ENCODE data around the gene ZNF564. TPM values are rescaled to one million over a fixed set of nuclear protein-coding genes. Genes with fewer than 3 reads are reported as not detected.
"Not testable (repeated sequence)": the region's sequence is repeated elsewhere in the genome, so short reads cannot be mapped to it uniquely, and the experiment has no call there.

Gene ZNF564
- total and polyA plus RNA-seq, 2 experiments from 2014 or later = 7.3 to 12.8 TPM

DNA sequence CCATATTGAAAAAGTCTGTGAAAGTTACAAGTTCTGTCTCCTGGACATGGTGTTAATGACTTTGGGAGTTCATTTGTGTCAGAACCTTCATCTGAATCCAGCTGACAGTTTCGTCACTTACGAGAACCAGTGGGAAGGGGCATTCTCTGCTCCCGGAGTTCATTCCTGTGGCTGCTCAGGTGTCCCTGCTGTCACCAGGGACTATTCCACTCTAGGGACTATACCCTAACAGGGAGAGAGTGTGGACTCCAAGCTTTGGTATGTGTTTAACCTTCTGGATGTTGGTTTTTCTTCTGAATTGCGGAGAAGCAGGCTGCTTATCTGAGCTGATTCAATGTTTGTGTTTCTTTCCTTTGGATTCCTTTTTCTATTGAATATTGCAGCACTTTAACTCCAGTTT, 54.2 kb downstream of the ZNF564 start:
- no peaks in the 10 kb centered on the region for H3K9me3 ChIP-seq (ENCODE audit: low read depth)
- H3K27ac ChIP-seq = no peak overlapping the region
- TF ChIP-seq, protein P1, sequence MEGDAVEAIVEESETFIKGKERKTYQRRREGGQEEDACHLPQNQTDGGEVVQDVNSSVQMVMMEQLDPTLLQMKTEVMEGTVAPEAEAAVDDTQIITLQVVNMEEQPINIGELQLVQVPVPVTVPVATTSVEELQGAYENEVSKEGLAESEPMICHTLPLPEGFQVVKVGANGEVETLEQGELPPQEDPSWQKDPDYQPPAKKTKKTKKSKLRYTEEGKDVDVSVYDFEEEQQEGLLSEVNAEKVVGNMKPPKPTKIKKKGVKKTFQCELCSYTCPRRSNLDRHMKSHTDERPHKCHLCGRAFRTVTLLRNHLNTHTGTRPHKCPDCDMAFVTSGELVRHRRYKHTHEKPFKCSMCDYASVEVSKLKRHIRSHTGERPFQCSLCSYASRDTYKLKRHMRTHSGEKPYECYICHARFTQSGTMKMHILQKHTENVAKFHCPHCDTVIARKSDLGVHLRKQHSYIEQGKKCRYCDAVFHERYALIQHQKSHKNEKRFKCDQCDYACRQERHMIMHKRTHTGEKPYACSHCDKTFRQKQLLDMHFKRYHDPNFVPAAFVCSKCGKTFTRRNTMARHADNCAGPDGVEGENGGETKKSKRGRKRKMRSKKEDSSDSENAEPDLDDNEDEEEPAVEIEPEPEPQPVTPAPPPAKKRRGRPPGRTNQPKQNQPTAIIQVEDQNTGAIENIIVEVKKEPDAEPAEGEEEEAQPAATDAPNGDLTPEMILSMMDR (IDR thresholded peaks at IDR 0.05; ENCODE audit: low read depth, low read length) = no peak
- DNase-seq (ENCODE audit: low read depth in 1 of 2, low spot score in 1 of 2) = no peak
- no peaks in the 10 kb centered on the region for H3K27me3 ChIP-seq
- H3K36me3 ChIP-seq = no peaks in the 10 kb centered on the region
- H3K4me1 ChIP-seq (ENCODE audit: low read depth) = no peaks in the 10 kb centered on the region
- no peak overlapping the region for H3K4me3 ChIP-seq

DNA sequence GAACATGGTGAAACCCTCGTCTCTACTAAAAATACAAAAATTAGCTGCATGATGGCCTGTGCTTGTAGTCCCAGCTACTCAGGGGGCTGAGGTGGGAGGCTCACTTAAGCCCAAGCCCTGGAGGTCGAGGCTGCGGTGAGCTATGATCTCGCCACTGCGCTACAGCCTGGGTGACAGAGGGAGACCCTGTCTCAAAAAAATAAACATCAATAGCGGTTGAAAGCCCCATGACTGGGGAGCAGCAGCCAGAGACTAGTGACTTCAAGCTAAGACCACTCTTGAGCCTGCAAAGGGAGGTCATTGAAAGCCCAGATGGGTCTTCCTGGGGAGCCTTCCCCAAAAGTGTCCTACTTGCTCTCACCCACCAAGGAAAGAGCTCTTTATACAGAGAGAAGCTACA, 54.8 kb downstream of the ZNF564 start:
- H3K4me3 ChIP-seq = no peak overlapping the region
- no peak overlapping the region for H3K27ac ChIP-seq
- no peaks in the 10 kb centered on the region for H3K9me3 ChIP-seq (ENCODE audit: low read depth)
- TF ChIP-seq, protein P1 (IDR thresholded peaks at IDR 0.05; ENCODE audit: low read depth, low read length) = no peak
- DNase-seq (ENCODE audit: low read depth in 1 of 2, low spot score in 1 of 2) = no peak
- no peaks in the 10 kb centered on the region for H3K27me3 ChIP-seq
- H3K36me3 ChIP-seq = no peaks in the 10 kb centered on the region
- no peaks in the 10 kb centered on the region for H3K4me1 ChIP-seq (ENCODE audit: low read depth)

DNA sequence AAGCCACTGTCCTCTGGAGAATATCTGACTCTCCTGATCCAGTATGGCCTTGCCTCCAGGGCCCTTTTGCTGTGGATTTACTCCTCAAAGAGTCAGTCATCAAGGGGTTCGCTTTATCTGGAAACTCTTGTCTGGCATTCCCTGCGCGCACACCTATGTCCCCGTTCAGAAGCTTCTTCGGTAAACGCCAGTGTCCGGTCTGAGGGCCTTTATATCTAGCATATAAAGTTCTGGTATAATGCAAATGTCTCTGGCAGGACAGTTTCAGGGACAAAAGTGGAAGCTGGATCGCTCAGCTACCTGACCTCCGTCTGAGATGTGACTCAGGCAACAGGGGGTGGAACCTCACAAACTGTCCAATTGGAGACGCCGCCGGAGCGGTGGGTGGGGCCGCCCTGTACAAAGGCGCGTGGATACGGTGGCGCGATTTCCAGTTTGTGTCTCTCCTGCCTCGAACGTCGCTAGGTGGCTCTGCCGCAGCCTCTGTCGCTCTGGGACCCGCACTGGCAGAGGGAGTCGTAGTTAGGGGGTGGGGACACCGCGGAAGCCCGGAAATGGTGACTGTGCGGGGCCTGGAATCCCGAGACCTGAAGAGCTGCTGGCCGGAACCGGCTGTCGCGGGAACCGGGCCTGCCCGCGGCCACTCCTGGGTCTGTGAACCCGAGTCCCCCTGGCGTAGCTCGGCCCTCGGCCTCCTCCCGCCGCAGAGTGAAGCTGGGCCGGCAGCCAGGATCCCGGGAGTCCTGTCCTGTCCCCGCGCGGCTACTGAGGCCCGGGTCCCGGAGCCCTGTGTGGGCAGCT, 56.1 kb downstream of the ZNF564 start:
- TF ChIP-seq, protein P1 (IDR thresholded peaks at IDR 0.05; ENCODE audit: low read depth, low read length) = peak; percentile 37
- Histone ChIP-seq H3K4me1 (ENCODE audit: low read depth) (no peaks in the 10 kb centered on the region), H3K4me3 (peak overlapping the region; percentile 47), H3K27ac (peak overlapping the region; percentile 95), H3K36me3 (no peaks in the 10 kb centered on the region), H3K9me3 (ENCODE audit: low read depth) (no peaks in the 10 kb centered on the region), H3K27me3 (no peaks in the 10 kb centered on the region)
- peak; percentile 81 to 98 for DNase-seq (ENCODE audit: low read depth in 1 of 2, low spot score in 1 of 2)

DNA sequence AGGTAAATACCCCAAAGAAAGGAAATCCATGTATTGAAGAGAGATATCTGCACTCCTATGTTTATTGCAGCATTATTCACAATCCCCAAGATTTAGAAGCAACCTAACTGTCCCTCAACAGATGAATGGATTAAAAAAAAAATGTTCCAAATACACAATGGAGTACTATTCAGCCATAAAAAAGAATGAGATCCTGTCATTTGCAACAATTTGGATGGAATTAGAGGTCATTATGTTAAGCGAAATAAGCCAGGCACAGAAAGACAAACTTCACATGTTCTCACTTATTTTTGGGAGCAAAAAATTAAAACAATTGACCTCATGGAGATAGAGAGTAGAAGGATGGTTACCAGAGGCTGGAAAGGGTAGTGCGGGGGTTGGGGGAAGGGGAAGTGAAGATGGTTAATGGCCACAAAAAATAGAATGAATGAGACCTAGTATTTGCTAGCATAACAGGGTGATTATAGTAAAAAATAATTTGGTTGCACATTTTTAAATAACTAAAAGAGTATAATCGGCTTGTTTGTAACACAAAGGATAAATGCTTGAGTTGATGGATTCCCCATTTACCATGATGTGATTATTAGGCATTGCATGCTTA, 56.9 kb downstream of the ZNF564 start:
- H3K4me3 ChIP-seq = peak overlapping the region; percentile 25
- no peak for DNase-seq (ENCODE audit: low read depth in 1 of 2, low spot score in 1 of 2)
- TF ChIP-seq, protein P1 (IDR thresholded peaks at IDR 0.05; ENCODE audit: low read depth, low read length) = no peak
- H3K36me3 ChIP-seq = no peaks in the 10 kb centered on the region
- H3K9me3 ChIP-seq (ENCODE audit: low read depth) = no peaks in the 10 kb centered on the region
- no peaks in the 10 kb centered on the region for H3K4me1 ChIP-seq (ENCODE audit: low read depth)
- no peaks in the 10 kb centered on the region for H3K27me3 ChIP-seq
- peak overlapping the region; percentile 95 for H3K27ac ChIP-seq

DNA sequence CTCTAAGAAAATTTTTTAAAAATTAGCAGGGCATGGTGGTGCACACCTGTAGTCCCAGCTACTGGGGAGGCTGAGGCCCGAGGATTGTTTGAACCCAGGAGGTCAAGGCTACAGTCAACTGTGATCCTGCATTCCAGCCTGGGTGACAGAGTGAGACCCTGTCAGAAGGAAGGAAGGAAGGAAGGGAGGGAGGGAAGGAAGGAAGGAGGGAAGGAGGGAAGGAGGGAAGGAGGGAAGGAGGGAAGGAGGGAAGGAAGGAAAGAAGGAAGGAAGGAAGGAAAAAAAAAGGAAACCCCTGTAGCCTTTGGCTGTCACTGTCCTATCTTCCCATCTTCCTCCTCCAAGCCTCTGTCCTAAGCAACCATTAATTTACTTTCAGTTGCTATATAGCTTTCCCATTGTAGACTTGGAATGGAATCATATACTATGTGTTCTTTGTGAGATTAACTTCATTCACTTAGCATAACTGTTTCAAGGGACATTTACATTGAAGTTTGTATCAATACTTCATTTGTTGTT, 65.0 kb downstream of the ZNF564 start:
- H3K27ac ChIP-seq; H3K9me3 ChIP-seq (ENCODE audit: low read depth); DNase-seq (ENCODE audit: low read depth in 1 of 2, low spot score in 1 of 2); H3K36me3 ChIP-seq; H3K4me3 ChIP-seq; H3K27me3 ChIP-seq: not testable (repeated sequence)
- H3K4me1 ChIP-seq (ENCODE audit: low read depth) = peaks cover 16% of the 10 kb centered on the region

DNA sequence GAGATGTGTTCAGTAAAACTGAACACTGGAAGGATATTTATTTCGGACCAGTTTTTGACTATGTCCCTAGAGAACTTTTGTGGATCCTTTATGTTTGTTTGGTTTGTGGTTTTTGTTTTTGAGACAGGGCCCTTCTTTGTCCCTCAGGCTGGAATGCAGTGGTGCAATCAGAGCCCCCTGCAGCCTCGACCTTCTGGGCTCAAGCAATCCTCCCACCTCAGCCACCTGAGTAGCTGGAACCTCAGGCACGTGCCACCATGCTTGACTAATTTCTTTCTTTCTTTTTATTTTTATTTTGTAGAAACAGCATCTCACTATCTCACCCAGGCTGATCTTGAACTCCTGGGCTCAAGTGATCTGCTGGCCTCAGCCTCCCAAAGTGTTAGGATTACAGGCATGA, 65.7 kb downstream of the ZNF564 start:
- Histone ChIP-seq H3K27ac (no peak overlapping the region), H3K4me1 (ENCODE audit: low read depth) (peaks cover 16% of the 10 kb centered on the region), H3K4me3 (no peak overlapping the region), H3K9me3 (ENCODE audit: low read depth) (no peaks in the 10 kb centered on the region), H3K27me3 (no peaks in the 10 kb centered on the region), H3K36me3 (no peaks in the 10 kb centered on the region)
- DNase-seq (ENCODE audit: low read depth in 1 of 2, low spot score in 1 of 2) = no peak
- TF ChIP-seq, protein P1 (IDR thresholded peaks at IDR 0.05; ENCODE audit: low read depth, low read length) = no peak
